ENCODE data around the gene CLEC10A.

CLEC10A gene

DNA sequence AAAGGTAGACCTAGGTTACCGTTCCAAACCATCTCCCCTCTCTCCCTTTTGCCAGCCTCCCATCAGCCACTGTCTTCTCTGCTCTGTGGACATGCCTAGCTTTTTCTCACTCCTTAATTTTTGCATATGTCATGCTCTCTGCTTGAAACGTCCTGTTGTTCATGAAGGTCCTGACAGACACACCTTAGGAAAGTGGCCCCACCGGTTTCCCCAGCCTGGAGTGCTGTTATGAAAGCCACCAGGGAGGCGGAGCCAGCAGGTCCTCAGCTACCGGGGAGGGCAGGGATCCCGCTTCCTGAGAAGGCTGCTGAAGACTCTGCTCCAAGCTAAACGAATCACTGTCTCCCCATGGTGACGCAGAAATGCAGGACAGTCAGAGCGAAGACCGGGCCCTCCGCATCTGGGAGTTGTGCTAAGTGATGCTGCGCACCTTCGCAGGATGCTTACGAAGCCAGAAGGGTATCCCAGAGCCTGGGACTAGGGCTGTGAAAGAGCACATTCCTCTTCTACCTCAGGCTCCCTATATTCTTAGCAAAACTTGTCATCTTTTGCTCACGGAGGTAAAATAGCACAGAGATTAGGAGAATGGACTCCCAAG lies 33.8 kb downstream of the CLEC10A start:
- Histone ChIP-seq H3K4me1 (ENCODE audit: insufficient read depth, low read length) (peaks cover 8% of the 10 kb centered on the region; the same call in 1 of the 2 replicates), H3K27ac (ENCODE audit: low read depth, low read length) (no peak overlapping the region), H3K9ac (ENCODE audit: low read depth, low read length) (no peak overlapping the region), H3K36me3 (ENCODE audit: insufficient read depth, low read length) (no peaks in the 10 kb centered on the region), H3K27me3 (ENCODE audit: insufficient read depth, low read length) (peaks cover 63% of the 10 kb centered on the region), H3K4me3 (ENCODE audit: low read length) (peak overlapping the region; percentile 53), H3K9me3 (ENCODE audit: insufficient read depth, low read depth, low read length) (no peaks in the 10 kb centered on the region)
- WGBS = 4% methylated on average over 15 of the region's 15 CpGs

DNA sequence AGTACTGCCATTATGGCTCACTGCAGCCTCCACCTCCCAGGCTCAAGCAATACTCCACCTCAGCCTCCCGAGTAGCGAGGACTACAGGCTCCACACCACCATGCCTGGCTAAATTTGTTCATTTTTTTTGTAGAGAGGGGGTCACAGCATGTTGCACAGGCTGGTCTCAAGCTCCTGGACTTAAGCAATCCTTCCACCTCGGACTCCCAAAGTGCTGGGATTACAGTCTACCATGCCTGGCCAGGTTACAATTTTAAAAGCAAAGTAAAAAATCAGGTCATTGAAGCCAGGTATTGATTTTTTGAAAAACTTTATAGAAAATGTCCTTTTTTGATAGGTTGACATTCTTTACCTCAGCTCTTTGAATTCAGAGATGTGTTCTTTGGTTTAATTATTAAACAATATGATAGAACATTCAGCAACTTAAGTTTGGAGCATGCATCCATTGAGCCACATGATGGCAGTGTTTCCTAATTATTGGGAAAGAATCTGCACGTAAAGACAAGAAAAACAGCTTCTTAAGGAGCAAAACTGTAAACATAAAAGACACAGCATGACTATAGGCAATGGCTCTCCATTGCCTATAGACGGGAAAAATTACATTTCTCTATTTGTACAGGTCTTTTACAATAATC lies 34.4 kb downstream of the CLEC10A start:
- no peak overlapping the region for H3K27ac ChIP-seq (ENCODE audit: low read depth, low read length)
- H3K9ac ChIP-seq (ENCODE audit: low read depth, low read length) = no peak overlapping the region
- H3K4me3 ChIP-seq (ENCODE audit: low read length) = peak overlapping the region; percentile 53

DNA sequence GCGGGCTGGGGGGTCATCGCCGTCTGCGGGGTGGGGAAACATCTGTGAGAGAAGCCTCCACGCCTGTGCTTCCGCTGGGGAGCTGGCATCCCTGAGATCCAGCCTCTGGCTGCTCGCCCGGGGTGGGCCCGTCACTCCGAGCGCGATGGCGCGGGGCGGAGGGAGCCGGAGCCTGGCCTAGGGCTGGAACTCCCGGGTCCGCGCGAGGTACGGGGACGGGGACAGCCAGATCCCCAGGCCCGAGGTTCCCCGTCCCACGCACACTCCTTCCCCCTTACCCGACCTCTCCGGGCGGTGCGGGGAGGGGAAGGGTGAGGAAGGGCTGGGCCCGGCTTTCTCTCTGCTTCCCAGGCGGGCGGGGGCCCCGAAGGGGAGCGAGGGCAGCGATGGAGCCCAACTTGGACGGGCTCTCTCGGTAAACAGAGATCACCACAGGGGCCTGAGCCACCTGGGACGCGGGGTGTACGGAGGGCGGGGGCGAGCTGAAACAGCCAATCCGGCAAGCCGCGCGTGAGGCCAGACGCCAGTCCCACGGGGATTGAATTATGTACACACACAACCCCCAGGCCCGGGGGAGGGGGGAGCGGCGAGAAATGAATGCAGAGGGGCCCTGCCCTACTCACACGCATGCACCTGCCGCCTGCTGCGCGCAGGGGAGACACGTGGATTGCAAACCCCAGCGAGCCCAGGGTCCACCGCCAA lies 36.4 kb downstream of the CLEC10A start, which contains the start of gene SLC16A11:
Gene SLC16A11 (minus strand): TSS at position 596 of the 702 bp plus-strand sequence. CDS start 579 bp downstream, at position 17.
- H3K27ac ChIP-seq (ENCODE audit: low read depth, low read length) = no peak within 1 kb of the TSS
- peak within 1 kb of the TSS; percentile 12; the same call in 1 of the 2 replicates for H3K9ac ChIP-seq (ENCODE audit: low read depth, low read length)
- H3K4me3 ChIP-seq (ENCODE audit: low read length) = peak within 1 kb of the TSS; percentile 52
- H3K36me3 ChIP-seq (ENCODE audit: insufficient read depth, low read length) = no peaks in the 10 kb centered on the region
- peaks cover 62% of the 10 kb centered on the region for H3K27me3 ChIP-seq (ENCODE audit: insufficient read depth, low read length)
- peaks cover 8% of the 10 kb centered on the region; the same call in 1 of the 2 replicates for H3K4me1 ChIP-seq (ENCODE audit: insufficient read depth, low read length)
- no peaks in the 10 kb centered on the region for H3K9me3 ChIP-seq (ENCODE audit: insufficient read depth, low read depth, low read length)
- WGBS = 2% methylated on average over 51 of the region's 58 CpGs

More for the DNA sequence above, 34.4 kb downstream of the CLEC10A start:
- no peaks in the 10 kb centered on the region for H3K9me3 ChIP-seq (ENCODE audit: insufficient read depth, low read depth, low read length)
- no peaks in the 10 kb centered on the region for H3K36me3 ChIP-seq (ENCODE audit: insufficient read depth, low read length)
- peaks cover 62% of the 10 kb centered on the region for H3K27me3 ChIP-seq (ENCODE audit: insufficient read depth, low read length)
- WGBS = 31% methylated on average over 4 of the region's 5 CpGs
- peaks cover 8% of the 10 kb centered on the region; the same call in 1 of the 2 replicates for H3K4me1 ChIP-seq (ENCODE audit: insufficient read depth, low read length)

DNA sequence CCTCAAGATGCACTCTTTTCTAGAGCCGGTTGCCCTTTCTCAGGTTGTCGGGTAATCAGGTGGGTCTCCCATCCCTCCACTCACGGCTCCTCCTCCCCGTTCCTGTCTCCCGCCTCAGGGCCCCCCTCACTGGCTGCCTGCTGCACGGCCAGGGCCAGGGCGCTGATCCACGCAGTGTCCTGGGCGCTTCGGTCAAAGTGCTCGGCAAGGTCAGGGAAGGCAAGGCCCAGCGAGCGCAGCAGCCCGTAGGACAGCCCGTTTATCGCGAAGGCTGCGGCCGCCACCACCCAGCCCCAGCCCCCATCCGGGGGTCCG lies 36.9 kb downstream of the CLEC10A start:
- Histone ChIP-seq H3K9ac (ENCODE audit: low read depth, low read length) (no peak overlapping the region), H3K27me3 (ENCODE audit: insufficient read depth, low read length) (peaks cover 62% of the 10 kb centered on the region), H3K36me3 (ENCODE audit: insufficient read depth, low read length) (no peaks in the 10 kb centered on the region), H3K4me3 (ENCODE audit: low read length) (peak overlapping the region; percentile 52), H3K9me3 (ENCODE audit: insufficient read depth, low read depth, low read length) (no peaks in the 10 kb centered on the region), H3K4me1 (ENCODE audit: insufficient read depth, low read length) (peaks cover 8% of the 10 kb centered on the region; the same call in 1 of the 2 replicates), H3K27ac (ENCODE audit: low read depth, low read length) (no peak overlapping the region)
- 3% methylated on average over 21 of the region's 21 CpGs for WGBS

DNA sequence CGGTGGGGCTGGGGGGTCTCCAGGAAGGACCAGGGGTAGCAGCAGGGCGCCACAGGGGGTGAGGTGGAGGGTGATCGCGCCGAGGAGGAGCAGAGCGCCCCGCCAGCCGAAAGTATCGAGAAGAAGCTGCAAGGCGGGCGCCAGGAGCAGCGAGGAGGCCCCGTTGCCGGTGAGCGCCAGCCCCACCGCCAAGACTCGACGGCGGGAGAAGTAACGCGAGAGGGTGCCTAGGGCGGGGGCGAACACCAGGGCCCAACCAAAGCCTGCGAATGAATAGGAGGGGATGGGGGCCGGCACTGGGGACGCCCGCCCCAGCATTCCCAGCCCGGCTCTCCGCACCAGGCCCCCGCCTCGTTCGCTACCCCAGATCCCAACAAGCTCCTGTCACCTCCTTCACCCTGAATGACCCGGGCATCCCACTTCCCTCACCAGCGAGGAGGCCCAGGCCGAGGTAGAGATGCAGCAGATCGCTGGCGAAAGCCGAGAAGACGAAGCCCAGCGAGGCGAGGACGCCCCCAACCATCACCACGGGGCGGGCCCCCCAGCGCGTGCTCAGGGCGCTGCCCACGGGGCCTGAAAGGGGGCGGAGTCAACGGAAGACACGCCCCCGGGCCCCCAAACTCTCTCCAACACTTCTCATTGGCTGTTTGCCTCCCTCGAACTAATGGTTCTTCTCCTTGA lies 37.4 kb downstream of the CLEC10A start:
- H3K4me3 ChIP-seq (ENCODE audit: low read length) = peak overlapping the region; percentile 52
- no peaks in the 10 kb centered on the region for H3K9me3 ChIP-seq (ENCODE audit: insufficient read depth, low read depth, low read length)
- H3K9ac ChIP-seq (ENCODE audit: low read depth, low read length) = no peak overlapping the region
- H3K36me3 ChIP-seq (ENCODE audit: insufficient read depth, low read length) = no peaks in the 10 kb centered on the region
- H3K27ac ChIP-seq (ENCODE audit: low read depth, low read length) = no peak overlapping the region
- H3K27me3 ChIP-seq (ENCODE audit: insufficient read depth, low read length) = peaks cover 62% of the 10 kb centered on the region
- 3% methylated on average over 53 of the region's 53 CpGs for WGBS
- peaks cover 8% of the 10 kb centered on the region; the same call in 1 of the 2 replicates for H3K4me1 ChIP-seq (ENCODE audit: insufficient read depth, low read length)

DNA sequence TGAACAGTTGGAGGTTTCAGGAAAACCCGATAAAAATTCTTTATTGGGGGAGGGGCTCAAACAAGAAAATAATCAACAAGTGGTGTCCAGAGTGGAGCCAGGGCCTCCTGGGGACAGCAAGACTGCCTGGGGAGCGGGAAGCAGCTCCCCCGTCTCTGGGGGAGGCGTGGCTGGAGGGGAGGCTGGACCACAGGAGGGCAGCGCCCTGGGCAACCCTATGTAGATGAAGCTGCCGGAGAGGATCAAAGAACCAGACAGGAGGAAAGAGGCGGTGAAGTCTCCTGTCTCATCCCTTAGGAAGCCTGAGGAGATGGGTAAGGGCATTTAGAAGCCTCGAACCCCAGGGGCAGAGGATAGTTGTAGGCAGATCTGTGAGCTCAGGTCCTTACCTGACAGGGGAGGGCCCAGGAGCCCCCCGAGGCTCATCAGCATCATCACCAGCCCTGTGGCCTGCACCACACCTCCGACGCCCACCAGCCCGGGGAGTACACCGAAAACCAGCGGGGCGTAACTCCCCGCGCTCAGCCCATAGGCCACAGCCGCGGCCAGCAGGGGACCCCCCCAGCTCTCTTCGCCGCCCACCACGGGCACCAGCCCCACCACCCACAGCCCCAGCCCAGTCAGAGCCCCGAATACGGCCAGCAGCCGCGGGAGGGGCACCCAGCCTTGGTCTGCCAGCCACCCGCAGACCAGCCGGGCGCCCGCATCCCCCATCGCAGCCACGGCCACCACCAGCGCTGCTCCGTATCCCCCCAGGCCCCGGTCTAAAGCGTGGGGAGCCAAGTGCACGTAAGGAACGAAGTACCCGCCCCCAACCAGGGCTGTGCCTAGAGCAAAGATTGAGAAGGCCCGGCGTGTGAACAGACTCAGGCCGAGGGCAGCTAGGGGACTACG lies 38.2 kb downstream of the CLEC10A start:
- 6% methylated on average over 43 of the region's 43 CpGs for WGBS
- H3K4me1 ChIP-seq (ENCODE audit: insufficient read depth, low read length) = peaks cover 8% of the 10 kb centered on the region
- no peak overlapping the region for H3K9ac ChIP-seq (ENCODE audit: low read depth, low read length)
- H3K27me3 ChIP-seq (ENCODE audit: insufficient read depth, low read length) = peaks cover 59% of the 10 kb centered on the region
- H3K9me3 ChIP-seq (ENCODE audit: insufficient read depth, low read depth, low read length) = no peaks in the 10 kb centered on the region
- no peak overlapping the region for H3K27ac ChIP-seq (ENCODE audit: low read depth, low read length)
- H3K36me3 ChIP-seq (ENCODE audit: insufficient read depth, low read length) = no peaks in the 10 kb centered on the region
- peak overlapping the region; percentile 52 for H3K4me3 ChIP-seq (ENCODE audit: low read length)

DNA sequence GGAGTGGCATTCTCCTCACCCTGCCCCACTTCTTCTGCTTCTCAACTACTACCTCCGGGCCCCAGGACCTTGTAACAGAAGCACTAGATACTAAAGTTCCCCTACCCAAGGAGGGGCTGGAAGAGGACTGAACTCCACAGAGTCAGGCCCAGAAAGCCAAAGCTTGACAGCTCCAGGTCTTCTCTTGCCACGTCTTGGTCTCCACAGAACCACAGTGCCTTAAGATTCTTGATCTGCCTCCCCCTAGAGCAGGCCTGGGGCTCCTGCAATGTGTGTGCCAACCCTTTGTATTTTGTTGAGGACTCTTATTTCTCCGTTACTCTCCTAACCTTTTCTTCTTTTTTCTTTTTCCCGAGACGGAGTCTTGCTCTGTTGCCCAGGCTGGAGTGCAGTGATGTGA lies 40.2 kb downstream of the CLEC10A start:
- H3K4me3 ChIP-seq (ENCODE audit: low read length) = no peak overlapping the region
- H3K36me3 ChIP-seq (ENCODE audit: insufficient read depth, low read length) = no peaks in the 10 kb centered on the region
- no peak overlapping the region for H3K27ac ChIP-seq (ENCODE audit: low read depth, low read length)
- peaks cover 47% of the 10 kb centered on the region for H3K27me3 ChIP-seq (ENCODE audit: insufficient read depth, low read length)
- H3K4me1 ChIP-seq (ENCODE audit: insufficient read depth, low read length) = peaks cover 9% of the 10 kb centered on the region
- no peak overlapping the region for H3K9ac ChIP-seq (ENCODE audit: low read depth, low read length)
- no peaks in the 10 kb centered on the region for H3K9me3 ChIP-seq (ENCODE audit: insufficient read depth, low read depth, low read length)
- 89% methylated on average over 5 of the region's 5 CpGs for WGBS

DNA sequence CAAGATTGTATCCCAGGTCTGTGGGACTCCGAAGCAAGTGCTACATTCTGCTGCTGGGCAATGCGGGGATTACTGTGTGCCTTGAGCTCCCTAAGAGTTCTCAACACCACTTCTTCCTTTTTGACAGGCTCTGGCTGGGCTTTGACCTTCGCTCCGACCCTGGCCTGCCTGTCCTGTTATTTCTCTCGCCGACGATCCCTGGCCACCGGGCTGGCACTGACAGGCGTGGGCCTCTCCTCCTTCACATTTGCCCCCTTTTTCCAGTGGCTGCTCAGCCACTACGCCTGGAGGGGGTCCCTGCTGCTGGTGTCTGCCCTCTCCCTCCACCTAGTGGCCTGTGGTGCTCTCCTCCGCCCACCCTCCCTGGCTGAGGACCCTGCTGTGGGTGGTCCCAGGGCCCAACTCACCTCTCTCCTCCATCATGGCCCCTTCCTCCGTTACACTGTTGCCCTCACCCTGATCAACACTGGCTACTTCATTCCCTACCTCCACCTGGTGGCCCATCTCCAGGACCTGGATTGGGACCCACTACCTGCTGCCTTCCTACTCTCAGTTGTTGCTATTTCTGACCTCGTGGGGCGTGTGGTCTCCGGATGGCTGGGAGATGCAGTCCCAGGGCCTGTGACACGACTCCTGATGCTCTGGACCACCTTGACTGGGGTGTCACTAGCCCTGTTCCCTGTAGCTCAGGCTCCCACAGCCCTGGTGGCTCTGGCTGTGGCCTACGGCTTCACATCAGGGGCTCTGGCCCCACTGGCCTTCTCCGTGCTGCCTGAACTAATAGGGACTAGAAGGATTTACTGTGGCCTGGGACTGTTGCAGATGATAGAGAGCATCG lies 41.8 kb downstream of the CLEC10A start:
- Histone ChIP-seq H3K9ac (ENCODE audit: low read depth, low read length) (no peak overlapping the region), H3K9me3 (ENCODE audit: insufficient read depth, low read depth, low read length) (no peaks in the 10 kb centered on the region), H3K27me3 (ENCODE audit: insufficient read depth, low read length) (peaks cover 31% of the 10 kb centered on the region), H3K4me1 (ENCODE audit: insufficient read depth, low read length) (peaks cover 10% of the 10 kb centered on the region), H3K27ac (ENCODE audit: low read depth, low read length) (no peak overlapping the region), H3K36me3 (ENCODE audit: insufficient read depth, low read length) (no peaks in the 10 kb centered on the region), H3K4me3 (ENCODE audit: low read length) (no peak overlapping the region)
- 83% methylated on average over 19 of the region's 19 CpGs for WGBS

DNA sequence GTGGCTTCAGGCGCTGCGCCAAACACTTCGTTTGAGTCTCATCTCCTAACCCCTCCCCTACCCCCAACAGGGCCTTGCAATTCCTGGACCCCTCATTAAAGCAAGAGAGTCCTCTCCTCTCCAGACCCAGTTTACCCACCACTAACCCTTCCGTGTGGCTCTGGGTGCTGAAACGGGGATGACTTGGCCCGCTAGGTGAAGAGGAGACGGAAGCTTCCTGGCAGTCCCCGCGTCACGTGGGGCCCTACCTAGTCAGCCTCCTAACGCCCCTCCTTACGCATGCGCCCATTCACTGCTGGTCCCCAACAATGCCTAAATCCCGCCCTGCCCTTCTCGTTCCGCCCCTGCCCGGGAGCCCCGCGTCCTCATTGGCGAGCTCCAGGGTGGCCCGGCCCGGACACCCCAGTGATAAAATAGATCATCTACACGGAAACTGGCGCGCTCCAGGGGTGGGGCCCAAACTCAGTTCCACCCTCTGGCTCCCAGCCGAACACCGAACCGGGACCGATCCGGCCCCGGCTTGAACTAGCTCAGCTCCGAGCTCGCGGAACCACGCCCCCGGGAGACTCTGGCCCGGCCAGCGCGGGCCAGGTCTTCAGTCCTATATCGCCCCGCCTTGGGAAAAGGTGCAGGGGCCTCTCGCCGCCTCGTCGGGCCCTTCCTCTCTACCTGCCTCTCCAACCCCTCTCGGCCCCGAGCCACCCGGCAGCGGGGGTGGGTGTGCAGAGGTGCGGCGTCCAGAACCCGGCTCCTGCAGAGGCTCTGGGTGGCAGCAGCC lies 44.3 kb downstream of the CLEC10A start, which contains the start of gene SLC16A13:
Gene SLC16A13 (plus strand): TSS at position 425 of the 778 bp plus-strand sequence. CDS start 368 bp downstream, outside the sequence.
- Histone ChIP-seq H3K9ac (ENCODE audit: low read depth, low read length) (peak within 1 kb of the TSS; percentile 70), H3K9me3 (ENCODE audit: insufficient read depth, low read depth, low read length) (no peaks in the 10 kb centered on the region), H3K27ac (ENCODE audit: low read depth, low read length) (peak within 1 kb of the TSS; percentile 40; the same call in 1 of the 2 replicates), H3K36me3 (ENCODE audit: insufficient read depth, low read length) (no peaks in the 10 kb centered on the region), H3K4me1 (ENCODE audit: insufficient read depth, low read length) (peaks cover 6% of the 10 kb centered on the region; the same call in 1 of the 2 replicates), H3K4me3 (ENCODE audit: low read length) (peak within 1 kb of the TSS; percentile 86), H3K27me3 (ENCODE audit: insufficient read depth, low read length) (peaks cover 9% of the 10 kb centered on the region)
- WGBS = 1% methylated on average over 52 of the region's 52 CpGs
